Natural killer cell treated with Interleukin-12 subunit alpha and Interleukin-12 subunit beta and Interleukin-15 and Interleukin-18, amount 100 ng/mL, for 72 hours (primary cell): ENCODE results near the gene PLOD1. TPM values are rescaled to one million over a fixed set of nuclear protein-coding genes. Genes with fewer than 3 reads are reported as not detected.
"Not testable (repeated sequence)": the region's sequence is repeated elsewhere in the genome, so short reads cannot be mapped to it uniquely, and the experiment has no call there.

ENCODE experiments used
- ATAC-seq, 2 donors: fragments of 150-1000 bp; cut with Tn5 transposase in 1 of 2; sonication (Bioruptor Pico), chemical (Tn5 transposase) in 1 of 2; 2 replicates each; pipeline ENCODE4 v1.10.0; 2021
- DNase-seq: peaks from one replicate; pipeline ENCODE4 v3.0.0; 2022; ENCODE audit warnings: low spot score
- H3K27ac Mint-ChIP-seq, 2 donors: 1 replicate in 1 of 2; 2 replicates in 1 of 2; pipeline ENCODE4 v1.8.0; 2022; ENCODE audit warnings: mixed read lengths in 2 of 2, mild to moderate bottlenecking in 1 of 2, moderate library complexity in 1 of 2
- H3K27me3 Mint-ChIP-seq, 2 donors: 1 replicate in 1 of 2; 2 replicates in 1 of 2; pipeline ENCODE4 v1.8.0; 2022; ENCODE audit warnings: mixed read lengths in 2 of 2
- H3K36me3 Mint-ChIP-seq: one replicate; pipeline ENCODE4 v1.8.0; 2022; ENCODE audit warnings: mixed read lengths
- H3K4me1 Mint-ChIP-seq, 2 donors: 1 replicate in 1 of 2; 2 replicates in 1 of 2; pipeline ENCODE4 v1.8.0; 2022; ENCODE audit warnings: low read depth in 2 of 2, mixed read lengths in 2 of 2, mild to moderate bottlenecking in 1 of 2
- H3K4me3 Mint-ChIP-seq: one replicate; pipeline ENCODE4 v1.8.0; 2022; ENCODE audit warnings: mixed read lengths
- H3K9me3 Mint-ChIP-seq: 2 replicates; pipeline ENCODE4 v1.8.0; 2022; ENCODE audit warnings: mixed read lengths
- total RNA-seq, 2 donors: library from RNA; stranded (reverse); gene quantifications; one replicate each; pipeline ENCODE4 v1.2.3, GENCODE V29; 2022

Gene PLOD1
- total RNA-seq, 2 donors from 2014 or later, result 50.7 to 72.4 TPM

- Mint-ChIP-seq H3K9me3 (no peaks in the 10 kb centered on the region), H3K4me3 (no peak overlapping the region), H3K27ac (no peak overlapping the region), H3K36me3 (no peaks in the 10 kb centered on the region), H3K27me3 (no peaks in the 10 kb centered on the region), H3K4me1 (peaks cover 0 to 3% of the 10 kb centered on the region in 2 donors)
- DNase-seq (no peak), ATAC-seq (no peak)
Measured at GRCh38 chr1:11938722-11939526, 4.4 kb downstream of the PLOD1 start.

- not testable (repeated sequence) for H3K36me3 Mint-ChIP-seq, H3K4me1 Mint-ChIP-seq, ATAC-seq, H3K9me3 Mint-ChIP-seq, H3K27ac Mint-ChIP-seq, H3K27me3 Mint-ChIP-seq, DNase-seq, H3K4me3 Mint-ChIP-seq
Measured at GRCh38 chr1:11939794-11940193, 5.3 kb downstream of the PLOD1 start.

DNA sequence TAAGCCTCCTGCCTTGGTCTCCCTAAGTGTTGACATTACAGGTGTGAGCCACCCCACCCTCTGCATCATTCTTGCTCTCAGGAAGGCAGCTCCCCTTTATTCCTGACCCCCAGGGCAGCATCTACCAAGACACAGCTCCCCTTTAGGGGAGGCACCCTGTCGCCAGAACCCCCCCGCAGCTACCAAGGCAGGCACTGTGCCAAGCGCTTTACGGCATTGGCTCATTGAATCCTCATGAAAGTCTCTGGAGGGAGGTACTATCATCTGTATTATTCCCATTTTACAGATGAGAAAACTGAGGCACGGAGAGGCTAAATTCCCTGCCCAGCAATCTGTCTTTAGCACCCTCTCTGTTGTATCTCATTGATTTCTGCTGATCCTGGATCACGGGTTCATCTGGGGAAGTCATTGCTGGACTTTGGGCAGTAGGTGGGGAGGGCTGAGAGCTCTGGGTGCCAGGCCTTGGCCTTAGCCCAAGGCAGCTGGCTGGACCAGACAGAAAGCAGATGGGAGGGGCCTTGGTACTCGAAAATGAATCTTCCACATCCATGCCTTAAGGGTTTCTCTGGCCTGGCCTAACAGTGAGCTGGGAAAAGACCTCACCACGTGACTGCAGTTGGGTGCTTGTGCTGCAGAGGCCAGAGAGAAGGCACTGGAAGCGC is 5.9 kb downstream of the PLOD1 start:
- Mint-ChIP-seq H3K4me1 (peaks cover 0 to 3% of the 10 kb centered on the region in 2 donors), H3K27ac (no peak overlapping the region), H3K4me3 (no peak overlapping the region), H3K27me3 (no peaks in the 10 kb centered on the region), H3K36me3 (no peaks in the 10 kb centered on the region), H3K9me3 (no peaks in the 10 kb centered on the region)
- DNase-seq, result no peak
- ATAC-seq, result no peak

GRCh38 chr1:11942280-11942679 is 7.8 kb downstream of the PLOD1 start:
- H3K9me3 Mint-ChIP-seq, result no peaks in the 10 kb centered on the region
- no peaks in the 10 kb centered on the region for H3K27me3 Mint-ChIP-seq
- no peak for ATAC-seq
- peak overlapping the region in 1 of 2 donors; percentile 12 for H3K27ac Mint-ChIP-seq
- H3K4me1 Mint-ChIP-seq, result peaks cover 0 to 5% of the 10 kb centered on the region in 2 donors
- no peak for DNase-seq
- no peak overlapping the region for H3K4me3 Mint-ChIP-seq
- H3K36me3 Mint-ChIP-seq, result no peaks in the 10 kb centered on the region

DNA sequence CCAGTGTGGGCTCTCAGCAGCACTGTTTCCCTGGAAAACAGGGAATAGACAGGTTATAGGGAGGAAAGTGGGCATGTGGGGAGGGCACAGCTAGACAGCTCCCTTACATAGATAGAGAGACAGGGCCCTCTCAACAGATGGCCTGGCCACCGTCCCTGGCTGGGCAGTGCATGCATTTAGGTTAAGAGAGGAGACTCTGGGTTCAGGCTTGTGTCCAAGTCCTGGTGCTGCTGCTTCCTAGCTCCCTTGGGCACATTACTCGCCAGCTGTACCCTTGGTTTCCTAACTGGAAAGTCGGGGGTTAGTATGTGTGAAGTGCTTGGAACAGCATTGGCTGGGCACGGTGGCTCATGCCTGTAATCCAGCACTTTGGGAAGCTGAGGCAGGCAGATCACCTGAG is 9.1 kb downstream of the PLOD1 start:
- DNase-seq (no peak), ATAC-seq (no peak)
- Mint-ChIP-seq H3K4me3 (no peak overlapping the region), H3K36me3 (peaks cover 5% of the 10 kb centered on the region), H3K4me1 (peaks cover 5 to 8% of the 10 kb centered on the region in 2 donors), H3K27ac (no peak overlapping the region), H3K9me3 (no peaks in the 10 kb centered on the region), H3K27me3 (no peaks in the 10 kb centered on the region)

DNA sequence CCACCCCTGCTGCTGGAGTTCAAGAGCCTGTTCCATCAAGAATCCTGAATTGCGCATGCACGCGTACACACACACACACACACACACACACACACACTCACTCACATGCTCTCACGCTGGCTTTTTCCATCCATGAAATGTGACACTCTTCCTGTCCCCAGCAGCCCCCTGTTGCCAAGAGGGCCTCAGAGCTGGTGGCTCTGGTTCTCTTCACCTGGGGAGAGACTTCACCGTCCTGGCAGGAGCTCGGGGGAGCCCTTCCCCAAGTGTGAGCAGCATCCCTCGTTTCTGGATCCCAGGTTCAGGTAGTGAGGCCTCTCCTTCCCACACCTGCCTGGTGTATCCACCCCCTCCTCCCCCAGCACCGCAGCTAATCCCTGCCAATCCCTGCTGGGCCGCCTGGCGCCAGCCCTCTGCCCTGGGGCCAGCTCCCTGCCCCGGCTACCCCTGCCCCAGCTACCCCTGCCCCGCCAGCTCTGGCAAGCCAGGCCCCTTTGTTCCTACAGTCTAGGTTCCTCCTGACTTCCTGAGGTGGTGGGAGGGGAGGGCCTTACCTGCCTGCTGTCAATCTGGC is 9.9 kb downstream of the PLOD1 start:
- H3K36me3 Mint-ChIP-seq, result peaks cover 5% of the 10 kb centered on the region
- H3K9me3 Mint-ChIP-seq, result no peaks in the 10 kb centered on the region
- DNase-seq (no peak), ATAC-seq (no peak)
- no peak overlapping the region for H3K4me3 Mint-ChIP-seq
- H3K27ac Mint-ChIP-seq, result no peak overlapping the region
- H3K27me3 Mint-ChIP-seq, result no peaks in the 10 kb centered on the region
- H3K4me1 Mint-ChIP-seq, result peaks cover 5 to 11% of the 10 kb centered on the region in 2 donors

- Mint-ChIP-seq H3K36me3 (peaks cover 5% of the 10 kb centered on the region), H3K4me3 (no peak overlapping the region), H3K27me3 (no peaks in the 10 kb centered on the region), H3K27ac (no peak overlapping the region), H3K9me3 (no peaks in the 10 kb centered on the region), H3K4me1 (peaks cover 5 to 9% of the 10 kb centered on the region in 2 donors)
- ATAC-seq, result no peak
- no peak for DNase-seq
Measured at GRCh38 chr1:11946647-11947046, 12.1 kb downstream of the PLOD1 start.

DNA sequence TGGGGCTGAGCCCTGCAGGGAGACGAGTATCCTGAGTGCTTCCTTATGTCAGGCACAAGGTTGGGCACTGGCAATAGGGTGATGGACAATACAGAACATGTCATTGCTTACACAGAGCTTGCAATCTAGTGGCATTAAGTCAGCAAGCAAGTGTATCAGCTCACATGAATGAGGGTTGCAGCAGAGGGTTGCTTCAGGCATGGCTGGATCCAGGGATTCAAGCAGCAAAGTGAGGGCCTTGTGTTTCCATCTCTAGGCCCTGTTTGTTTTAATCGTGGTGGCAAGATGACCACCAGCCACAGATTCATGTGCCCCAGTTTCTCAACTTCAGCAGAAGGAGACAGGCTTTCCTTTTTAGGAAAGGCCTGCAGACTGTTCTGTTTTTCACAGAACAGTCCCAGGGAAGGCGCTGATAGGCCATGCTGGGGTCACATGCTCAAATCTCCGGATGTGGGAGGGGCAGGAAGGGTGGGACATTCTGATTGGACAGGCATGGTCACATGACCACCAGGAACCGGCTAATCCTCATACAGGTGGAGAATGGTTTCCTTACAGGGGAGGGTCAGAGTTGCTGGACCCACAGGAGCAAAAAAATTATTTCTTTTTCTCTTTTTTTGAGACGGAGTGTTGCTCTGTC is 14.4 kb downstream of the PLOD1 start:
- DNase-seq, result no peak
- peaks cover 17 to 18% of the 10 kb centered on the region in 2 donors for H3K4me1 Mint-ChIP-seq
- peaks cover 5% of the 10 kb centered on the region for H3K36me3 Mint-ChIP-seq
- no peak overlapping the region for H3K27ac Mint-ChIP-seq
- ATAC-seq, result no peak
- H3K4me3 Mint-ChIP-seq, result no peak overlapping the region
- H3K27me3 Mint-ChIP-seq, result no peaks in the 10 kb centered on the region
- H3K9me3 Mint-ChIP-seq, result no peaks in the 10 kb centered on the region

- no peaks in the 10 kb centered on the region for H3K9me3 Mint-ChIP-seq
- peaks cover 5% of the 10 kb centered on the region for H3K36me3 Mint-ChIP-seq
- H3K27me3 Mint-ChIP-seq, result no peaks in the 10 kb centered on the region
- DNase-seq, result no peak
- peak overlapping the region; percentile 81 to 85 for H3K27ac Mint-ChIP-seq
- ATAC-seq, result no peak
- no peak overlapping the region for H3K4me3 Mint-ChIP-seq
- H3K4me1 Mint-ChIP-seq, result peaks cover 15 to 17% of the 10 kb centered on the region in 2 donors
Measured at GRCh38 chr1:11951901-11952300, 17.4 kb downstream of the PLOD1 start.

DNA sequence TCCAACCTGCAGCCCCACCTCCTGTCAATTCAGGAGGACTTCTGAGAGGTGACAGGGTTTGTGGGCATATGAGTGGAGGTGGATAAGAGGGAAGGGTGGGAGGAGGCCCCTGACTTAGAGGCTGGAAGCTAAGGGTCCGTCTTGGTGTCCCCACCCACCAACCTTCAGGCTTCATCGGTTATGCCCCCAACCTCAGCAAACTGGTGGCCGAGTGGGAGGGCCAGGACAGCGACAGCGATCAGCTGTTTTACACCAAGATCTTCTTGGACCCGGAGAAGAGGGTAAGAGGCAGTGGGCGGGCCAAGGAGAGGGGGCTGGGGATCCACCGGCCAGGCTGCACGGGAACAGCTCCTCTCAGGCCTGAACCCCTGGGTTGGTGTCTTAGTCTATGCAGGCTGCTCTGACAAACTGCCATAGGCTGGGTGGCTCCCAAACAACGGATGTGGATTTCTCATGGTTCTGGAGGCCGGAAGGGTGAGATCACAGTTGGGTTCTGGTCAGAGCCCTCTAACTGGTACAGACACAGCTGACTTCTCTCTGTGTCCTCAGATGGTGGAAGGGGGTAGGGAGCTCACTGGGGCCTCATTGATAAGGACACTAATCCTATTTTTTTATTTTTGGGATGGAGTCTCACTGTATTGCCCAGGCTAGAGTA is 18.1 kb downstream of the PLOD1 start:
- ATAC-seq (peak; percentile 86 to 93), DNase-seq (peak; percentile 70)
- H3K27me3 Mint-ChIP-seq, result no peaks in the 10 kb centered on the region
- H3K36me3 Mint-ChIP-seq, result peaks cover 5% of the 10 kb centered on the region
- H3K4me1 Mint-ChIP-seq, result peaks cover 17 to 20% of the 10 kb centered on the region in 2 donors
- H3K4me3 Mint-ChIP-seq, result peak overlapping the region; percentile 58
- H3K9me3 Mint-ChIP-seq, result no peaks in the 10 kb centered on the region
- H3K27ac Mint-ChIP-seq, result peak overlapping the region; percentile 81 to 85

DNA sequence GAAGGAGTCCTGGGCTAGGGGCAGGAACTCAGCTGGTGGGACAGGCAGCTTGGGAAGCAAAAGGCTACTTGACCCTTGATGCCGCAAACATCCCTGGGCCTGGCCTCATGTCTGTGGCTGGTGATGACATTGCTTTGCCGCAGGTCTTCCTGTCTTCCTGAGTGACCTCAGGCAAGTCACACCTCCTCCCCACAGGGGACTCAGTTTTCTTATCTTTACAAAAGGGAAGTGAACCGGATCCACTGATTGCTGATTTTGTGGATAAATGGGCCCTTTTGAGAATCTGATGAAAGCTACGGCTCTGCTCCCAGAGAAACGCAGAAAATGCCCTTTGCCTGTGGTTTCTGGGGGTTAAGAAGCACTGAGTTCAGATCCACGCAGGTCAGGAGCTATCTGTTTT is 20.7 kb downstream of the PLOD1 start:
- Mint-ChIP-seq H3K27me3 (no peaks in the 10 kb centered on the region), H3K4me1 (peaks cover 14 to 15% of the 10 kb centered on the region in 2 donors), H3K36me3 (no peaks in the 10 kb centered on the region), H3K9me3 (no peaks in the 10 kb centered on the region), H3K4me3 (no peak overlapping the region), H3K27ac (peak overlapping the region; percentile 31 to 46)
- peak; percentile 60 to 65 for ATAC-seq
- DNase-seq, result no peak

- peaks cover 10 to 11% of the 10 kb centered on the region in 2 donors for H3K4me1 Mint-ChIP-seq
- no peak overlapping the region for H3K4me3 Mint-ChIP-seq
- no peaks in the 10 kb centered on the region for H3K27me3 Mint-ChIP-seq
- DNase-seq (no peak), ATAC-seq (no peak)
- H3K36me3 Mint-ChIP-seq, result no peaks in the 10 kb centered on the region
- peak overlapping the region in 1 of 2 donors; percentile 47 for H3K27ac Mint-ChIP-seq
- no peaks in the 10 kb centered on the region for H3K9me3 Mint-ChIP-seq
Measured at GRCh38 chr1:11957398-11957797, 22.9 kb downstream of the PLOD1 start.

DNA sequence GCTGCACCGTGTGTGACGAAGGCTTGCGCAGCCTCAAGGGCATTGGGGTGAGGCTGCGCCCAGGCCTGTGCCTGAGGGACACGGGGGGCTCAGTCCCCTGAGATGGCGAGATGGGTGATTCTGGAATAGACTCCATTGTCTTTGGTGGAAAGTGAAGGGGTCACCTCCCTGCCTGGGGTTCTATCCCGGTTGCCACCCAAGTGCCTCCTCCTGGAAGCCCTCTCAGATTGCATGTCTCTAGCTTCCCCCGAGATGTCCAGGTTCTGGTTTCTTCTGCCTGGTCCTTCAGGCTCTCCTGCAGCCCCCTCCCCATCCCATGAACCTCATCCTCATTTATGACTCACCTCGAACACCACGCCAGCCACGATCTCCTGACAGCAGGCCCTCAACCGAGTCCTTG is 23.4 kb downstream of the PLOD1 start:
- DNase-seq, result no peak
- Mint-ChIP-seq H3K4me1 (peaks cover 6 to 7% of the 10 kb centered on the region in 2 donors), H3K36me3 (no peaks in the 10 kb centered on the region), H3K27ac (no peak overlapping the region), H3K27me3 (no peaks in the 10 kb centered on the region), H3K9me3 (no peaks in the 10 kb centered on the region), H3K4me3 (no peak overlapping the region)
- ATAC-seq, result no peak
